NCI-H1436 treated with DMSO at 0.1 percent for 48 hours (cell line): ENCODE measurements around the gene CCIN.
"Not testable (repeated sequence)": the region's sequence is repeated elsewhere in the genome, so short reads cannot be mapped to it uniquely, and the experiment has no call there.

Experiments
- DNase-seq: peaks from one replicate; lab custom pipeline; 2025; lab: John Stamatoyannopoulos, UW

The CCIN gene

GRCh38 chr9:36169166-36169565, at the start of gene CCIN:
CCIN (plus strand) TSS chr9:36169388; CDS start chr9:36169503, 115 bp downstream.
- no peak for DNase-seq

- DNase-seq = no peak
Observed at GRCh38 chr9:36119476-36119875, 49.7 kb upstream of the CCIN start.

- DNase-seq = no peak
Observed at GRCh38 chr9:36120705-36121104, 48.5 kb upstream of the CCIN start.

- DNase-seq = no peak
Observed at GRCh38 chr9:36121971-36122370, 47.2 kb upstream of the CCIN start.

- no peak for DNase-seq
Observed at GRCh38 chr9:36123515-36123914, 45.7 kb upstream of the CCIN start.

GRCh38 chr9:36125062-36125855, 43.9 kb upstream of the CCIN start:
- no peak for DNase-seq

- no peak for DNase-seq
Observed at GRCh38 chr9:36126016-36126730, 43.0 kb upstream of the CCIN start.

GRCh38 chr9:36127652-36128244, 41.4 kb upstream of the CCIN start:
- no peak for DNase-seq

GRCh38 chr9:36128349-36128748, 40.8 kb upstream of the CCIN start:
- DNase-seq = no peak

- no peak for DNase-seq
Observed at GRCh38 chr9:36129139-36129538, 40.0 kb upstream of the CCIN start.

GRCh38 chr9:36131666-36132065, 37.5 kb upstream of the CCIN start:
- not testable (repeated sequence) for DNase-seq

- no peak for DNase-seq
Observed at GRCh38 chr9:36132086-36132485, 37.1 kb upstream of the CCIN start.

- no peak for DNase-seq
Observed at GRCh38 chr9:36134761-36135505, 34.3 kb upstream of the CCIN start.

- DNase-seq = no peak
Observed at GRCh38 chr9:36135741-36136271, 33.4 kb upstream of the CCIN start.

- no peak for DNase-seq
Observed at GRCh38 chr9:36136272-36136893, 32.8 kb upstream of the CCIN start, which contains the start of gene GLIPR2. GLIPR2 (plus strand) TSS chr9:36136733; CDS start chr9:36136779, 46 bp downstream.

- no peak for DNase-seq
Observed at GRCh38 chr9:36136894-36137391, 32.2 kb upstream of the CCIN start.

GRCh38 chr9:36137392-36138004, 31.7 kb upstream of the CCIN start:
- no peak for DNase-seq

- DNase-seq = no peak
Observed at GRCh38 chr9:36138496-36138895, 30.7 kb upstream of the CCIN start.

- DNase-seq = no peak
Observed at GRCh38 chr9:36138901-36139300, 30.3 kb upstream of the CCIN start.
